Neural cell (in vitro differentiated cells): ENCODE data around the gene RECK. TPM values are rescaled to one million over a fixed set of nuclear protein-coding genes. Genes with fewer than 3 reads are reported as not detected.

ENCODE experiments used
- H2AFZ ChIP-seq: fragments of 200-600, 300-800 bp; sonication (generic), shearing (Covaris generic); 2 replicates; pipeline ENCODE4 v1.6.0; 2014; ENCODE audit warnings: low read depth, mild to moderate bottlenecking, antibody characterized with exemption, low read length, moderate library complexity
- H3F3A ChIP-seq: fragments of 200-600 bp; shearing (Covaris generic); 2 replicates; pipeline ENCODE4 v1.6.1; 2016; ENCODE audit warnings: mild to moderate bottlenecking, moderate library complexity, mixed read lengths, antibody characterized with exemption, low read length; ENCODE audit not compliant: insufficient read depth, poor library complexity, severe bottlenecking
- H3K27ac ChIP-seq: fragments of 200-600, 300-800 bp; sonication (generic), shearing (Covaris generic); 2 replicates; pipeline ENCODE4 v1.5.1; 2014; ENCODE audit warnings: mild to moderate bottlenecking, low read length, moderate library complexity
- H3K27me3 ChIP-seq: fragments of 300-800, 200-600 bp; sonication (generic), shearing (Covaris generic); 2 replicates; pipeline ENCODE4 v1.6.0; 2014; ENCODE audit warnings: mild to moderate bottlenecking, low read depth, low read length, moderate library complexity; ENCODE audit not compliant: insufficient read depth
- H3K36me3 ChIP-seq: fragments of 300-800, 200-600 bp; sonication (generic), shearing (Covaris generic); 2 replicates; pipeline ENCODE4 v1.5.1; 2014; ENCODE audit warnings: mild to moderate bottlenecking, antibody characterized with exemption, low read length, moderate library complexity; ENCODE audit not compliant: insufficient read depth
- H3K4me2 ChIP-seq: fragments of 300-800, 200-600 bp; sonication (generic), shearing (Covaris generic); 2 replicates; pipeline ENCODE4 v1.6.0; 2014; ENCODE audit warnings: mild to moderate bottlenecking, low read length
- H3K4me3 ChIP-seq: fragments of 300-800, 200-600 bp; sonication (generic), shearing (Covaris generic); 2 replicates; pipeline ENCODE4 v1.5.1; 2014; ENCODE audit warnings: mild to moderate bottlenecking, low read length, moderate library complexity
- H3K79me2 ChIP-seq: fragments of 200-600 bp; shearing (Covaris generic); replicated peaks from 2 replicates; pipeline ENCODE4 v1.6.0; 2014; ENCODE audit warnings: mild to moderate bottlenecking, low read length, moderate library complexity; ENCODE audit not compliant: insufficient read depth
- H3K9ac ChIP-seq: fragments of 300-800, 200-600 bp; sonication (generic), shearing (Covaris generic); 2 replicates; pipeline ENCODE4 v1.6.1; 2016; ENCODE audit warnings: mild to moderate bottlenecking, low read length, mixed read lengths
- H3K9me2 ChIP-seq: fragments of 200-600 bp; shearing (Covaris generic); 2 replicates; pipeline ENCODE4 v1.6.1; 2016; ENCODE audit warnings: mild to moderate bottlenecking, low read length, mixed read lengths; ENCODE audit not compliant: insufficient read depth
- H3K9me3 ChIP-seq: fragments of 200-600, 300-800 bp; sonication (generic), shearing (Covaris generic); 2 replicates; pipeline ENCODE4 v1.6.1; 2016; ENCODE audit warnings: mild to moderate bottlenecking, mixed run types, low read length, moderate library complexity, mixed read lengths
- H4K20me1 ChIP-seq: fragments of 200-600 bp; shearing (Covaris generic); 2 replicates; pipeline ENCODE4 v1.6.1; 2016; ENCODE audit warnings: mild to moderate bottlenecking, mixed run types; ENCODE audit not compliant: insufficient read depth
- EP300 ChIP-seq: fragments of 450-650 bp; conservative IDR thresholded peaks from 2 replicates; pipeline ENCODE4 v1.6.1; 2014; ENCODE audit warnings: antibody characterized with exemption, mild to moderate bottlenecking, moderate library complexity; ENCODE audit not compliant: poor library complexity, severe bottlenecking
- EZH2 ChIP-seq: fragments of 200-600, 300-800 bp; shearing (Covaris generic), sonication (generic); IDR thresholded peaks from 2 replicates; pipeline ENCODE4 v1.6.1; 2014; ENCODE audit warnings: antibody characterized with exemption, low read length, borderline replicate concordance, mild to moderate bottlenecking; ENCODE audit not compliant: insufficient read depth, poor library complexity, severe bottlenecking
- MXI1 ChIP-seq: fragments of 450-650 bp; conservative IDR thresholded peaks from 2 replicates; pipeline ENCODE4 v1.6.1; 2014; ENCODE audit warnings: antibody characterized with exemption, mild to moderate bottlenecking; ENCODE audit not compliant: poor library complexity, severe bottlenecking
- POLR2AphosphoS5 ChIP-seq: IDR thresholded peaks from 2 replicates; pipeline ENCODE4 v1.6.1; 2012
- RAD21 ChIP-seq: fragments of 450-650 bp; conservative IDR thresholded peaks from 2 replicates; pipeline ENCODE4 v1.6.1; 2014; ENCODE audit warnings: antibody characterized with exemption, mild to moderate bottlenecking, moderate library complexity
- SMC3 ChIP-seq: fragments of 450-650 bp; conservative IDR thresholded peaks from 2 replicates; pipeline ENCODE4 v1.6.1; 2014; ENCODE audit warnings: antibody characterized with exemption, mild to moderate bottlenecking, moderate library complexity; ENCODE audit not compliant: poor library complexity
- TAF1 ChIP-seq: IDR thresholded peaks from 2 replicates; pipeline ENCODE4 v1.6.1; 2012; ENCODE audit warnings: low read depth
- polyA plus RNA-seq: library from polyadenylated mRNA; depleted of rRNA; stranded (reverse); fragments of >200 nt; gene quantifications from 2 replicates; pipeline ENCODE4 v1.2.3, GENCODE V29; 2014
- TF ChIP-seq, protein P1 (sequence below): fragments of 450-650 bp; IDR thresholded peaks from 2 replicates; pipeline ENCODE4 v1.5.1; 2014; ENCODE audit warnings: antibody characterized with exemption, mild to moderate bottlenecking, moderate library complexity; ENCODE audit not compliant: poor library complexity, severe bottlenecking
- TF ChIP-seq, protein P2 (sequence below): IDR thresholded peaks from 2 replicates; pipeline ENCODE4 v1.6.1; 2012; ENCODE audit warnings: borderline replicate concordance

RECK gene
- polyA plus RNA-seq, 1 donor from 2014 or later: 6.9 TPM

DNA sequence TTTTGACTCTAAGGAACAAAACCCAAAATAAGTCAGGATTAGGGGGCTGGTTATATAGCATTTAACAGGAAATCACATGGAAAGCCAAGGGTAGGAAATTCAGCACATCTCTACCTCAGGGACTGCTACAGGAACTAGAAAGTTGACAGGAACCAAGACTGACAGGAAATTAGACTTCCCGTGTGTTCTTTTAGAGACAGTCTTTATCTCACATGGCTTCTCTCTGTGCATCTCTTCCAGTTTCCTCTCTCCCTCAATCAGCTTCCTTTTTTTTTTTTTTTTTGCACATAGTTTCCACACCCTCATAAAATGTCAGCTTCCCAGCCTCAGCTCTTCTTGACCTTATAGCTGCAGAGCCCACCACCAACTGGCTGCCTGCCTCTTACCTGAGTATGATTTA lies 4.8 kb downstream of the RECK start:
- TF ChIP-seq RAD21 (no peak), MXI1 (no peak), TAF1 (no peak), POLR2AphosphoS5 (no peak), EP300 (no peak), SMC3 (no peak), EZH2 (no peak)
- TF ChIP-seq, protein P1, sequence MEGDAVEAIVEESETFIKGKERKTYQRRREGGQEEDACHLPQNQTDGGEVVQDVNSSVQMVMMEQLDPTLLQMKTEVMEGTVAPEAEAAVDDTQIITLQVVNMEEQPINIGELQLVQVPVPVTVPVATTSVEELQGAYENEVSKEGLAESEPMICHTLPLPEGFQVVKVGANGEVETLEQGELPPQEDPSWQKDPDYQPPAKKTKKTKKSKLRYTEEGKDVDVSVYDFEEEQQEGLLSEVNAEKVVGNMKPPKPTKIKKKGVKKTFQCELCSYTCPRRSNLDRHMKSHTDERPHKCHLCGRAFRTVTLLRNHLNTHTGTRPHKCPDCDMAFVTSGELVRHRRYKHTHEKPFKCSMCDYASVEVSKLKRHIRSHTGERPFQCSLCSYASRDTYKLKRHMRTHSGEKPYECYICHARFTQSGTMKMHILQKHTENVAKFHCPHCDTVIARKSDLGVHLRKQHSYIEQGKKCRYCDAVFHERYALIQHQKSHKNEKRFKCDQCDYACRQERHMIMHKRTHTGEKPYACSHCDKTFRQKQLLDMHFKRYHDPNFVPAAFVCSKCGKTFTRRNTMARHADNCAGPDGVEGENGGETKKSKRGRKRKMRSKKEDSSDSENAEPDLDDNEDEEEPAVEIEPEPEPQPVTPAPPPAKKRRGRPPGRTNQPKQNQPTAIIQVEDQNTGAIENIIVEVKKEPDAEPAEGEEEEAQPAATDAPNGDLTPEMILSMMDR: no peak
- TF ChIP-seq, protein P2, sequence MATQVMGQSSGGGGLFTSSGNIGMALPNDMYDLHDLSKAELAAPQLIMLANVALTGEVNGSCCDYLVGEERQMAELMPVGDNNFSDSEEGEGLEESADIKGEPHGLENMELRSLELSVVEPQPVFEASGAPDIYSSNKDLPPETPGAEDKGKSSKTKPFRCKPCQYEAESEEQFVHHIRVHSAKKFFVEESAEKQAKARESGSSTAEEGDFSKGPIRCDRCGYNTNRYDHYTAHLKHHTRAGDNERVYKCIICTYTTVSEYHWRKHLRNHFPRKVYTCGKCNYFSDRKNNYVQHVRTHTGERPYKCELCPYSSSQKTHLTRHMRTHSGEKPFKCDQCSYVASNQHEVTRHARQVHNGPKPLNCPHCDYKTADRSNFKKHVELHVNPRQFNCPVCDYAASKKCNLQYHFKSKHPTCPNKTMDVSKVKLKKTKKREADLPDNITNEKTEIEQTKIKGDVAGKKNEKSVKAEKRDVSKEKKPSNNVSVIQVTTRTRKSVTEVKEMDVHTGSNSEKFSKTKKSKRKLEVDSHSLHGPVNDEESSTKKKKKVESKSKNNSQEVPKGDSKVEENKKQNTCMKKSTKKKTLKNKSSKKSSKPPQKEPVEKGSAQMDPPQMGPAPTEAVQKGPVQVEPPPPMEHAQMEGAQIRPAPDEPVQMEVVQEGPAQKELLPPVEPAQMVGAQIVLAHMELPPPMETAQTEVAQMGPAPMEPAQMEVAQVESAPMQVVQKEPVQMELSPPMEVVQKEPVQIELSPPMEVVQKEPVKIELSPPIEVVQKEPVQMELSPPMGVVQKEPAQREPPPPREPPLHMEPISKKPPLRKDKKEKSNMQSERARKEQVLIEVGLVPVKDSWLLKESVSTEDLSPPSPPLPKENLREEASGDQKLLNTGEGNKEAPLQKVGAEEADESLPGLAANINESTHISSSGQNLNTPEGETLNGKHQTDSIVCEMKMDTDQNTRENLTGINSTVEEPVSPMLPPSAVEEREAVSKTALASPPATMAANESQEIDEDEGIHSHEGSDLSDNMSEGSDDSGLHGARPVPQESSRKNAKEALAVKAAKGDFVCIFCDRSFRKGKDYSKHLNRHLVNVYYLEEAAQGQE: no peak
- no peak overlapping the region for H3K4me2 ChIP-seq
- H3K36me3 ChIP-seq: no peaks in the 10 kb centered on the region

DNA sequence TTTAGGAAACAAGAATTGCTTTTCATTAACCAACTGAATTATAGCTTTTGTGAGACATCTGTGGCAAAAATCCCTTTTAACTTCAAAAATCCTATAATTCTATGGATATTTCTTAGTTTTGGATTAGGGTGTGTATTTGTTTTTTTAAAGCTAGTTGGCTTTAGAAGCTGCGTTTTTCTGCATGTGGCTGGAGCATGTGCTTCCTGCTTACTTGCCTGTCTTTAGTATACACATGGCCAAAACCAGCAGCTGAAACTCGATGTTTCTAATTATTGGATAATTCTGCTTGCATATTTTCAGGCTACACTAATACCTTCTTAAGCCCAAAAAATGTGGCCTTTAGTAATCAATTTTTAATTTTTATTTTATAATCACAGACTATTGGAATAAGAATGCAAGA lies 8.9 kb downstream of the RECK start:
- no peak overlapping the region for H3K9ac ChIP-seq
- no peaks in the 10 kb centered on the region for H4K20me1 ChIP-seq
- H3K27ac ChIP-seq: no peak overlapping the region
- H2AFZ ChIP-seq: no peak overlapping the region
- H3K27me3 ChIP-seq: no peaks in the 10 kb centered on the region
- H3K4me2 ChIP-seq: no peak overlapping the region
- H3K36me3 ChIP-seq: no peaks in the 10 kb centered on the region
- H3K4me3 ChIP-seq: no peak overlapping the region
- H3K9me3 ChIP-seq: no peaks in the 10 kb centered on the region
- H3K79me2 ChIP-seq: peaks cover 56% of the 10 kb centered on the region
- H3F3A ChIP-seq: no peaks in the 10 kb centered on the region
- H3K9me2 ChIP-seq: no peaks in the 10 kb centered on the region
- no peak for TF ChIP-seq SMC3
- TF ChIP-seq, protein P2: no peak
- TF ChIP-seq MXI1: no peak
- TF ChIP-seq EZH2: no peak
- no peak for TF ChIP-seq POLR2AphosphoS5
- TF ChIP-seq EP300: no peak
- TF ChIP-seq, protein P1: no peak
- TF ChIP-seq RAD21: no peak
- TF ChIP-seq TAF1: no peak

More for the DNA sequence above, 4.8 kb downstream of the RECK start:
- Histone ChIP-seq H3K27me3 (no peaks in the 10 kb centered on the region), H4K20me1 (no peaks in the 10 kb centered on the region), H3K4me3 (no peak overlapping the region), H3K27ac (no peak overlapping the region), H3K79me2 (peaks cover 57% of the 10 kb centered on the region), H3K9me2 (no peaks in the 10 kb centered on the region), H3K9ac (no peak overlapping the region), H3F3A (no peaks in the 10 kb centered on the region), H2AFZ (no peak overlapping the region), H3K9me3 (no peaks in the 10 kb centered on the region)
